ENCODE results near the gene FGR. TPM values are rescaled to one million over a fixed set of nuclear protein-coding genes. Genes with fewer than 3 reads are reported as not detected.

The FGR gene
- total RNA-seq, 1 experiment from 2014 or later = not detected

DNA sequence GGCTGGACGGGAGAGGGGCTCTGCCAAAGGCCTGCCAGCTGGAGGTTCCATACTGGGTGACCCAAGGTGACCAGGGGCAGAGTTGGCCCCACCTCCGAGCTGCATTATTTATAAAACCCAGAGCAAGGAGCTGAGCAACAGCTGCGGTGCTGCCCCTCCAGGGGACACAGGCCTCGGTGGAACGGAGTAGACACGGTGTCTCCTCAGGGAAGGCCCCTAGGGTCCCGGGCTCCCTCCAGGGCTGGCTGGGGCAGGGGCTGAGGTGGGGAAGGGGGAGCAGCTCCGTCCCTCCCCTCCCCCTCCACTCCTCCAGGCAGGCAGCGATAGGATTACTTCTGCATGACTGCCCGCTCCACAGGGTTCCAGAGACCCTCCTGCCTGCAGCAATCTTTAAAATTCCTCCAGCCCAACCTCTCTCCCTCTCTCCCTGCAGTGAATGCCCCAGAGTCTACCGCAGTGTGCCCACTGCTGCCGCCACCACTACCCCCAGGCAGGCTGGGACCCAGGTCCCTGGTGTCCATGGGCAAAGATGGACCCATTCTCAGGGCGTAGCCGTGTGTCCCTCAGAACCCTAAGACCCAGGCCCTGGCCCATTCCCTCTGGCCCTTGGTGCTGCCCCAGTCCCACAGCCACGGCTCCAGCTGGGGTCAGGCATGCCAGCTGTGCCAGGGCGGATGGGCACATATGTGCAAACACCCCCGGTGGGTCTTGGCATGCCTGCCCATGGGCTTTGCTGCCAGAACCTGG lies 41.9 kb downstream of the FGR start:
- BruUV-seq (replicated peaks) = no TSS peak
- POLR2A ChIA-PET (ENCODE audit: unreplicated experiment) = interaction anchor here (0.6 to 0.7 kb wide), 2 partner anchors 36 to 207 kb away, joined by 3 to 19 read pairs; no protein-coding TSS in a partner anchor
- H2AFZ ChIP-seq = no peak overlapping the region
- H3K4me3 ChIP-seq = no peak overlapping the region
- H3K9me3 ChIP-seq (ENCODE audit: insufficient read depth, low read depth) = no peaks in the 10 kb centered on the region
- peaks cover 8% of the 10 kb centered on the region; the same call in 1 of the 2 replicates for H4K20me1 ChIP-seq (ENCODE audit: insufficient read depth)
- H3K36me3 ChIP-seq (ENCODE audit: low read depth) = no peaks in the 10 kb centered on the region
- CTCF ChIA-PET = interaction anchor here (0.5 kb wide), 1 partner anchor 104 kb away, joined by 3 read pairs; no protein-coding TSS in a partner anchor
- H3K27ac ChIP-seq = no peak overlapping the region
- no peak for DNase-seq
- no peaks in the 10 kb centered on the region for H3K79me2 ChIP-seq (ENCODE audit: low read depth)
- H3K27me3 ChIP-seq (ENCODE audit: insufficient read depth, low read depth) = no peaks in the 10 kb centered on the region
- intact Hi-C loops (cut with micrococcal nuclease; ENCODE audit: unreplicated experiment) = no loop called here
- H3K9me2 ChIP-seq (ENCODE audit: insufficient read depth) = no peaks in the 10 kb centered on the region
- no peaks in the 10 kb centered on the region for H3F3A ChIP-seq (ENCODE audit: insufficient read depth, low read depth)
- TF ChIP-seq, protein P1, sequence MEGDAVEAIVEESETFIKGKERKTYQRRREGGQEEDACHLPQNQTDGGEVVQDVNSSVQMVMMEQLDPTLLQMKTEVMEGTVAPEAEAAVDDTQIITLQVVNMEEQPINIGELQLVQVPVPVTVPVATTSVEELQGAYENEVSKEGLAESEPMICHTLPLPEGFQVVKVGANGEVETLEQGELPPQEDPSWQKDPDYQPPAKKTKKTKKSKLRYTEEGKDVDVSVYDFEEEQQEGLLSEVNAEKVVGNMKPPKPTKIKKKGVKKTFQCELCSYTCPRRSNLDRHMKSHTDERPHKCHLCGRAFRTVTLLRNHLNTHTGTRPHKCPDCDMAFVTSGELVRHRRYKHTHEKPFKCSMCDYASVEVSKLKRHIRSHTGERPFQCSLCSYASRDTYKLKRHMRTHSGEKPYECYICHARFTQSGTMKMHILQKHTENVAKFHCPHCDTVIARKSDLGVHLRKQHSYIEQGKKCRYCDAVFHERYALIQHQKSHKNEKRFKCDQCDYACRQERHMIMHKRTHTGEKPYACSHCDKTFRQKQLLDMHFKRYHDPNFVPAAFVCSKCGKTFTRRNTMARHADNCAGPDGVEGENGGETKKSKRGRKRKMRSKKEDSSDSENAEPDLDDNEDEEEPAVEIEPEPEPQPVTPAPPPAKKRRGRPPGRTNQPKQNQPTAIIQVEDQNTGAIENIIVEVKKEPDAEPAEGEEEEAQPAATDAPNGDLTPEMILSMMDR (conservative IDR thresholded peaks at IDR 0.05) = no peak
- TF ChIP-seq EZH2 (IDR thresholded peaks at IDR 0.05; ENCODE audit: low read depth) = no peak
- H3K4me1 ChIP-seq (replicated peaks; ENCODE audit: insufficient read depth) = peaks cover 16% of the 10 kb centered on the region
- H3K4me2 ChIP-seq = no peak overlapping the region

- peaks cover 8% of the 10 kb centered on the region; the same call in 1 of the 2 replicates for H4K20me1 ChIP-seq (ENCODE audit: insufficient read depth)
- no peak overlapping the region for H3K4me2 ChIP-seq
- H3K4me3 ChIP-seq = no peak overlapping the region
- no peak for DNase-seq
- intact Hi-C loops (cut with micrococcal nuclease; ENCODE audit: unreplicated experiment) = no loop called here
- BruUV-seq (replicated peaks) = no TSS peak
- ChIA-PET POLR2A (ENCODE audit: unreplicated experiment) (interaction anchor here (0.6 to 0.7 kb wide), 3 partner anchors 23 to 206 kb away, joined by 3 to 19 read pairs (median 3); no protein-coding TSS in a partner anchor), CTCF (interaction anchor here (0.5 kb wide), 1 partner anchor 104 kb away, joined by 3 read pairs; no protein-coding TSS in a partner anchor)
- no peaks in the 10 kb centered on the region for H3K36me3 ChIP-seq (ENCODE audit: low read depth)
- H3F3A ChIP-seq (ENCODE audit: insufficient read depth, low read depth) = no peaks in the 10 kb centered on the region
- no peaks in the 10 kb centered on the region for H3K27me3 ChIP-seq (ENCODE audit: insufficient read depth, low read depth)
- H3K9me2 ChIP-seq (ENCODE audit: insufficient read depth) = no peaks in the 10 kb centered on the region
- H3K9me3 ChIP-seq (ENCODE audit: insufficient read depth, low read depth) = no peaks in the 10 kb centered on the region
- H3K27ac ChIP-seq = no peak overlapping the region
- peaks cover 16% of the 10 kb centered on the region for H3K4me1 ChIP-seq (replicated peaks; ENCODE audit: insufficient read depth)
- no peak overlapping the region for H2AFZ ChIP-seq
- TF ChIP-seq, protein P1 (conservative IDR thresholded peaks at IDR 0.05) = no peak
- no peak for TF ChIP-seq EZH2 (IDR thresholded peaks at IDR 0.05; ENCODE audit: low read depth)
- no peaks in the 10 kb centered on the region for H3K79me2 ChIP-seq (ENCODE audit: low read depth)
These were observed 42.6 kb downstream of the FGR start for GRCh38 chr1:27592232-27592930.

- Histone ChIP-seq H3K27ac (no peak overlapping the region), H3K36me3 (ENCODE audit: low read depth) (no peaks in the 10 kb centered on the region), H3K4me3 (no peak overlapping the region), H3K9me3 (ENCODE audit: insufficient read depth, low read depth) (no peaks in the 10 kb centered on the region), H3K9me2 (ENCODE audit: insufficient read depth) (no peaks in the 10 kb centered on the region), H3F3A (ENCODE audit: insufficient read depth, low read depth) (no peaks in the 10 kb centered on the region), H3K27me3 (ENCODE audit: insufficient read depth, low read depth) (no peaks in the 10 kb centered on the region), H3K79me2 (ENCODE audit: low read depth) (no peaks in the 10 kb centered on the region), H2AFZ (no peak overlapping the region), H4K20me1 (ENCODE audit: insufficient read depth) (peaks cover 8% of the 10 kb centered on the region; the same call in 1 of the 2 replicates), H3K4me1 (replicated peaks; ENCODE audit: insufficient read depth) (peaks cover 16% of the 10 kb centered on the region), H3K4me2 (no peak overlapping the region)
- intact Hi-C loops (cut with micrococcal nuclease; ENCODE audit: unreplicated experiment) = no loop called here
- ChIA-PET CTCF (no interaction called here), POLR2A (ENCODE audit: unreplicated experiment) (interaction anchor here (0.6 kb wide), 1 partner anchor 22 kb away, joined by 3 read pairs; no protein-coding TSS in a partner anchor)
- no peak for TF ChIP-seq EZH2 (IDR thresholded peaks at IDR 0.05; ENCODE audit: low read depth)
- TF ChIP-seq, protein P1 (conservative IDR thresholded peaks at IDR 0.05) = no peak
- no TSS peak for BruUV-seq (replicated peaks)
- no peak for DNase-seq
These were observed 43.4 kb downstream of the FGR start for GRCh38 chr1:27591622-27592021.

Data from PC-9 (cell line).